ENCODE measurements around the gene KCNQ2.
A peak's percentile ranks its signal among the peaks of the same experiment; 100 is the strongest.
"Not testable (repeated sequence)": the region's sequence is repeated elsewhere in the genome, so short reads cannot be mapped to it uniquely, and the experiment has no call there.

KCNQ2 gene

GRCh38 chr20:63488315-63489251, 16.1 kb upstream of the KCNQ2 start:
- DNase-seq, result no peak

GRCh38 chr20:63487781-63488241, 15.4 kb upstream of the KCNQ2 start:
- DNase-seq, result no peak

- DNase-seq, result no peak
Measured at GRCh38 chr20:63487116-63487764, 14.8 kb upstream of the KCNQ2 start.

GRCh38 chr20:63486300-63486855, 13.9 kb upstream of the KCNQ2 start:
- DNase-seq, result no peak

- DNase-seq, result no peak
Measured at GRCh38 chr20:63484651-63485403, 12.4 kb upstream of the KCNQ2 start.

GRCh38 chr20:63484236-63484635, 11.8 kb upstream of the KCNQ2 start:
- no peak for DNase-seq

- no peak for DNase-seq
Measured at GRCh38 chr20:63483834-63484233, 11.4 kb upstream of the KCNQ2 start.

- no peak for DNase-seq
Measured at GRCh38 chr20:63482021-63482587, 9.6 kb upstream of the KCNQ2 start.

GRCh38 chr20:63481503-63481902, 9.0 kb upstream of the KCNQ2 start:
- no peak for DNase-seq

GRCh38 chr20:63479695-63480419, 7.4 kb upstream of the KCNQ2 start:
- DNase-seq, result not testable (repeated sequence)

GRCh38 chr20:63478346-63479302, 6.2 kb upstream of the KCNQ2 start:
- no peak for DNase-seq

GRCh38 chr20:63477944-63478343, 5.5 kb upstream of the KCNQ2 start:
- DNase-seq, result no peak

- DNase-seq, result no peak
Measured at GRCh38 chr20:63477061-63477616, 4.7 kb upstream of the KCNQ2 start.

GRCh38 chr20:63475209-63475608, 2.8 kb upstream of the KCNQ2 start:
- peak; percentile 78 for DNase-seq

GRCh38 chr20:63473555-63474449, 1.3 kb upstream of the KCNQ2 start:
- no peak for DNase-seq

GRCh38 chr20:63472862-63473390, 471 bp upstream of the KCNQ2 start:
- no peak for DNase-seq

GRCh38 chr20:63471717-63471980, 806 bp downstream of the KCNQ2 start:
- DNase-seq, result no peak

GRCh38 chr20:63471002-63471716, 1.3 kb downstream of the KCNQ2 start:
- DNase-seq, result no peak

- DNase-seq, result no peak
Measured at GRCh38 chr20:63470410-63470809, 2.0 kb downstream of the KCNQ2 start.
